ENCODE measurements around the gene LMBRD1.
"Not testable (repeated sequence)": the region's sequence is repeated elsewhere in the genome, so short reads cannot be mapped to it uniquely, and the experiment has no call there.

The LMBRD1 gene

DNA sequence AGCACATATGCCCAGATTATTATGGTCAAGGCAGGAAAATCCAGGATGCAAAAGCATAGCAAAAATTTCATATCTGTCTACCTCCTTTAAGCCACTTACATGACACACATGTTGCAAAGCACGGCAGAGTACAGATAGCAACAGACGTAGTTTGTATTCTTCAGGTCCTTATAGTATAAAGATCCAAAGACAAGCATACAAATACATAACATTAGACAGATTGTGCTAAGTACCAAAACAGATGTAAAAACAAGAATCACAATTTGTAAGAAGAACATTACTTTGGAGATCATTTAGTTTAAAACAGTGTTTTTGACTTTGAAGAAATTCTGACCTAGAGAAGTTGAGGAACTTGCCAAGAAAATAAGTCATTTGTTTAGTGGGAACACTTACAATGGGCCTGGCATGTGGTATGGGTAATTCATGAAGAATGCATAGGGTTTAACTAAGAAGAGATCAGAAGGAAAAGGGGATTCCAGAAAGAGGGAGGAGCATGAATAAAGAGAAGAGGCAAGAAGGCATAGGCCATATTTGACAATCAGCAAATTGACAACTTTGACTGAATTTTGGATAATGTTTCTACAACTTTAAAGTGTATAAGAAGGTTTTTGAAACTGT is 30.6 kb upstream of the LMBRD1 start:
- TF ChIP-seq CTCF (conservative IDR thresholded peaks at IDR 0.05; ENCODE audit: low read depth): no peak
- no peak overlapping the region for H3K27ac ChIP-seq
- DNase-seq (ENCODE audit: low spot score): no peak
- ChIA-PET CTCF (no interaction called here), POLR2A (ENCODE audit: low non-redundant PET) (no interaction called here)

GRCh38 chr6:69825904-69826303 is 29.1 kb upstream of the LMBRD1 start:
- no peak overlapping the region for H3K27ac ChIP-seq
- CTCF ChIA-PET: no interaction called here
- no peak for DNase-seq (ENCODE audit: low spot score)
- TF ChIP-seq CTCF (conservative IDR thresholded peaks at IDR 0.05; ENCODE audit: low read depth): no peak
- POLR2A ChIA-PET (ENCODE audit: low non-redundant PET): no interaction called here

DNA sequence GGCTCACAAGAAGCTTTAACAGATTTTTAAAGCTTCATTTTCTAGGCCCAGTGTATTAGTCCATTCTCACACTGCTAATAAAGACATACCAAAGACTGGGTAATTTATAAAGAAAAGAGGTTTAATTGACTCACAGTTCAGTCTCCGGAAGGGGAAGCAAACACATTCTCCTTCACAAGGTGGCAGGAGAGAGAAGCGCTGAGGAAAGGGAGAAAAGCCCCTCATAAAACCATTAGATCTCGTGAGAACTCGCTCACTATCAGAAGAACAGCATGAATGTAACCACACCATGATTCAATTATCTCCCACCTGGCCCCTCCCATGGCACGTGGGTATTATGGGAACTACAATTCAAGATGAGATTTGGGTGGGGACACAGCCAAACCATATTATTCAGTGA is 27.5 kb upstream of the LMBRD1 start:
- CTCF ChIA-PET; H3K27ac ChIP-seq; DNase-seq (ENCODE audit: low spot score); POLR2A ChIA-PET (ENCODE audit: low non-redundant PET): not testable (repeated sequence)

DNA sequence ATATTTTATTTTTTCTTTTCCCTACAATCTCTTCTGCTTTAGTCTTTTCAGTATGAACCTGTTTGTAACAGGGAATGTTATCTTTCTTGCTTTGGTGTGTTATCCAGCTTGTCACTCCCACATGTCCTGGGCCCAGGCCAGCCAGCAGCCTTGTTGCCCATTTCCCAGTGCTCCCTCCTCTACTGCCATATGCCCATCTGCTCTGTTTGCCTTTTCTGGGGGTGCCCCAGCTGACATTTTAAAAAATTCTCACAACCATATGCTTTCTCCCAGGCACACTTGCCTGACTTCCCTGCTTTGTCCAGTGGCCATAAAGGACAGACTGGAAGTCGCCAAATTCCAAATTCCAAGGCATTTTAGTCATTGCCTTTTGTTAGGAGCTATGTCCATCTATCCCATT is 23.6 kb upstream of the LMBRD1 start:
- ChIA-PET CTCF (no interaction called here), POLR2A (ENCODE audit: low non-redundant PET) (no interaction called here)
- no peak overlapping the region for H3K27ac ChIP-seq
- DNase-seq (ENCODE audit: low spot score): no peak
- TF ChIP-seq CTCF (conservative IDR thresholded peaks at IDR 0.05; ENCODE audit: low read depth): no peak

GRCh38 chr6:69820018-69820417 is 23.2 kb upstream of the LMBRD1 start:
- H3K27ac ChIP-seq: no peak overlapping the region
- DNase-seq (ENCODE audit: low spot score): no peak
- CTCF ChIA-PET: no interaction called here
- POLR2A ChIA-PET (ENCODE audit: low non-redundant PET): no interaction called here
- no peak for TF ChIP-seq CTCF (conservative IDR thresholded peaks at IDR 0.05; ENCODE audit: low read depth)

- ChIA-PET POLR2A (ENCODE audit: low non-redundant PET) (no interaction called here), CTCF (no interaction called here)
- no peak for DNase-seq (ENCODE audit: low spot score)
- TF ChIP-seq CTCF (conservative IDR thresholded peaks at IDR 0.05; ENCODE audit: low read depth): no peak
- no peak overlapping the region for H3K27ac ChIP-seq
These were observed 22.3 kb upstream of the LMBRD1 start for GRCh38 chr6:69819138-69819537.

- ChIA-PET CTCF (no interaction called here), POLR2A (ENCODE audit: low non-redundant PET) (no interaction called here)
- no peak overlapping the region for H3K27ac ChIP-seq
- no peak for DNase-seq (ENCODE audit: low spot score)
- TF ChIP-seq CTCF (conservative IDR thresholded peaks at IDR 0.05; ENCODE audit: low read depth): no peak
These were observed 21.6 kb upstream of the LMBRD1 start for GRCh38 chr6:69818223-69818930.

Measured in RWPE1 (cell line).